GM12891 (cell line): ENCODE measurements around the gene EFCAB12. TPM values are rescaled to one million over a fixed set of nuclear protein-coding genes. Genes with fewer than 3 reads are reported as not detected.
A peak's percentile ranks its signal among the peaks of the same experiment; 100 is the strongest.

Experiments
- DNase-seq: peaks from one replicate; pipeline ENCODE4 v3.0.0; 2011; ENCODE audit warnings: low spot score; ENCODE audit not compliant: insufficient read length
- FAIRE-seq: peaks from 2 replicates; lab custom pipeline; 2011; peaks lifted over from hg19 to GRCh38; lab: Jason Lieb, UNC
- PAX5 ChIP-seq: IDR thresholded peaks from 2 replicates; pipeline ENCODE4 v1.6.1; 2011; ENCODE audit warnings: low read length, moderate library complexity, mild to moderate bottlenecking; ENCODE audit not compliant: insufficient read depth, severe bottlenecking
- POLR2A ChIP-seq: IDR thresholded peaks from 2 replicates; pipeline ENCODE4 v1.6.1; 2011; ENCODE audit warnings: low read depth, low read length, control low read depth
- POLR2AphosphoS5 ChIP-seq: IDR thresholded peaks from 2 replicates; pipeline ENCODE4 v1.6.1; 2011; ENCODE audit warnings: low read depth, low read length, control low read depth
- POU2F2 ChIP-seq: IDR thresholded peaks from 2 replicates; pipeline ENCODE4 v1.6.1; 2011; ENCODE audit warnings: low read depth, mild to moderate bottlenecking, control low read depth, low read length, moderate library complexity
- SPI1 ChIP-seq: IDR thresholded peaks from 2 replicates; pipeline ENCODE4 v1.6.1; 2011; ENCODE audit warnings: low read depth, low read length, control low read depth
- TAF1 ChIP-seq: IDR thresholded peaks from 2 replicates; pipeline ENCODE4 v1.6.1; 2011; ENCODE audit warnings: low read depth, low read length, control low read depth
- polyA plus RNA-seq: library from polyadenylated mRNA; unstranded; fragments of >200 nt; gene quantifications from one replicate; pipeline ENCODE4 v1.2.1, GENCODE V29; 2012; ENCODE audit warnings: low read depth, missing spikeins, inconsistent platforms; ENCODE audit not compliant: missing spikeins

Gene EFCAB12
- 0.13 TPM for polyA plus RNA-seq

DNA sequence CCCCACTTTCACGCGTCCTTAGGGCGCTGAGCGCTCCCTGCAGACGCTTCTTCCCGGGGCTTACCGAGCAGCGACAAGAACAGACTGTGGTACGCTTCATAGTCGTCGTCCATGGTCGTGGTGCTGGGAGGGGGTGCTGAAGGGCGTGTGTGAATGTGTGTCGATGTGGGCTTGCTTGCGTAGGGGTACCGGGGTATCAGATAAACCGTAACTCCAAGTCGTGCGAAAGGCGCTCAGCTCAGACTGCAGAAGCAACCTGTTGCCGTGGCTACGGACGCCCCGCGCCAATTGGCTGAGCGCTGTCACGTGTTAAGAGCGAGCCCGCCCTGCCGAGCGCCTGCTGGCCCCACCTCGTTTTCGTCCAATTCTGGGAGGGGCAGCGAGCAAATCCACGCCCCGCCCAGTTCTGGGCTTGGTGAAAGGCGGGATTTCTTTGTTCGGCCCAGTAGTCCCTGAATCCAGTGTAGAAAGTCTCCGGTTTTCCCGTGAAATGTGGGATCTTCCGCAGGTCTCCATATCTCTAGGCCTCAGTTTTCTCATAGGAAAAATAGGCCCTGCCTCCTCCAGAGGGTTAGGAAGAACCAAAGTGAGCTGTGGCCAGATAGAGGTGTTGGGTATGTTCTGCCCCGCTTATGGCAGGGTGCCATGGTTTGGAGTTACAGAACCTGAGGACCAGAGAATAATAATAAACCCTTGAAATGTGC is at the start of gene EFCAB12:
EFCAB12 (minus strand) TSS at position 261 of the 704 bp plus-strand sequence; CDS start at position 113, 148 bp downstream.
- FAIRE-seq (peak; percentile 93), DNase-seq (peak; percentile 66)
- no peak for TF ChIP-seq PAX5
- TF ChIP-seq POLR2A: peak; percentile 61; the same call in 1 of the 2 replicates
- no peak for TF ChIP-seq SPI1
- TF ChIP-seq POU2F2: peak; percentile 72; the same call in 1 of the 2 replicates
- TF ChIP-seq TAF1: no peak
- peak; percentile 74 for TF ChIP-seq POLR2AphosphoS5

DNA sequence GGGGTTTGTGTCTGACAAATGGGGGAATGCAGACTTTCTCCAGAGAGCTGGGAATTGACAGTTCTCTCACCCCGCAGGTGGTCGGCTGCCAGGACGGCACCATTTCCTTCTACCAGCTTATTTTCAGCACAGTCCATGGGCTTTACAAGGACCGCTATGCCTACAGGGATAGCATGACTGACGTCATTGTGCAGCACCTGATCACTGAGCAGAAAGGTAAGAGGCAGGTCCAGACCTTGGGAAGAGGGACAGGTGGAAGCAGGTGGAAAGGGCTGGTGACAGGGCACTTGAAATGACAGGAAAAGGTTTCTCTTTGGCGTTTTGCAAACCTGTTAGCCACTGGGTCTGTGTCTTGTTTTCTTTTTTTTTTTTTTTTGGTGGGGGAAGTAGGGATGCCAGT is 48.1 kb upstream of the EFCAB12 start:
- no peak for FAIRE-seq
- no peak for TF ChIP-seq POU2F2
- no peak for TF ChIP-seq SPI1
- no peak for TF ChIP-seq PAX5
- no peak for TF ChIP-seq TAF1
- TF ChIP-seq POLR2AphosphoS5: no peak
- no peak for TF ChIP-seq POLR2A
- DNase-seq: no peak

DNA sequence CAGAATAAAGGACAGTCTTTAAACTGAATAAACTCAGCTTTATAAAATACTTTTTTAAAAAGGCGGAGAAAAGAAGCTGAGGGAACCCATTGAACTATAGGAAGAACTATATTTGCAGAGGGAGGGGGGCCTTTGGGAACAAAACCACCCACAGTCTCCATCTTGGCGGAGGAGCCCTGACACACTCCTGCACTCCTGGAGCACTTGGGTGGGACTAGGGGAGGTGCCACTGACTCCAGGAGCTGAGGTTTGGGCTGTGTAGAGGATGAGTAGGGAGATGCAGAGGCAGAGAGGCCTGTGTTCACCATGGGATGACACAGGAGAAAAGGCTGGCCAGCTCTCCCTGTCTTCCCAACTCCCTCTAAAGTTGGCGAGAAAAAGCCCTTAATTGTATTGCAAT is 47.4 kb upstream of the EFCAB12 start:
- TF ChIP-seq POLR2A: no peak
- no peak for TF ChIP-seq SPI1
- no peak for TF ChIP-seq POU2F2
- TF ChIP-seq POLR2AphosphoS5: no peak
- no peak for TF ChIP-seq TAF1
- no peak for TF ChIP-seq PAX5
- no peak for FAIRE-seq
- DNase-seq: no peak

DNA sequence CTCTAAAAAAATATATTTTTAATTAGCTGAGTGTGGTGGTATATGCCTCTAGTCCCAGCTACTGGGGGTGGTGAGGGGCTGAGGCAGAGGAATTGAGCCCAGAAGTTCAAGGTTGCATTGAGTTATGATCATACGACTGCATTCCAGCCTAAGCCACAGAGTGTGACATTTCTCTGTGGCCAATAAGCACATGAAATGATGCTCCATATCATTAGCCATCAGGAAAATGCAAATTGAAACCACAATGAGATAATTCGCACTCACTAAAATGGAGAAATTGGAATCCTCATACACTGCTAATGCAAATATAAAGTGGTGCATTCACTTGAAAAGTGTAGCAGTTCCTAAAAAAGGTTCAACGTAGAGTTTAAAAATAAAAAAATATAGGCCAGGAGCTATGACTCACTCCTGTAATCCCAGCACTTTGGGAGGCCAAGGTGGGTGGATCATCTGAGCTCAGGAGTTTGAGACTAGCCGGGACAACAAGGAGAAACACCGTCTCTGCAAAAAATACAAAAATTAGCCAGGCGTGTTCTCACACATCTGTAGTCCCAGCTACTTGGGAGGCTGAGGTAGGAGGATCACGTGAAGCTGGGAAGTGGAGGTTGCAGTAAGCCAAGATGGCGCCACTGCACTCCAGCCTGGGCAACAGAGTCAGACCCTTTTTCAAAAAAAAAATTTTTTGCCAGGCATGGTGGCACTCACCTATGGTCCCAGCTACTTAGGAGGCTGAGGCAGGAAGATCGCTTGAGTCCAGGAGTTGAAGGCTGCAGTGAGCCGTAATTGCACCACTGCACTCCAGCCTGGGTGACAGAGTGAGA is 46.8 kb upstream of the EFCAB12 start:
- TF ChIP-seq PAX5 (no peak), SPI1 (no peak), POU2F2 (no peak), TAF1 (no peak), POLR2AphosphoS5 (no peak), POLR2A (no peak)
- no peak for FAIRE-seq
- no peak for DNase-seq

DNA sequence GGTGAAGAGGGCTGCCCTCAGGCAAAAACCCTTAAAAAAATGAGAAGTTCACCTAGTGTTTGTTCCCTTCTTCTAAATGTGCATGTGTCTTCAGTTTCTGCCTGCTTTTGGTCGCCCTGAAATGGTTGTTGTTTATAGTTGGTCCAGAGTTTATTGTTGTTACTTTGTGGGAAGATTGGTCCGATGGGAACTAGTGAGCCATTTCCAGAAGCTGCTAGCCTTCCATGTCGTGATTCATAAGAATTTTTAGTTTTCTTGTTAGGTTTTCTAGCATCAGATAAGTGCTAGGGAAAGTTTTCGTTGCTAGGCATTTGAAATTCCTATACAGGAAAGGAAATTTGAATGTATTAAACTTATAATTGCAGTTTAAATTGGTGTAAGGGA is 45.3 kb upstream of the EFCAB12 start:
- no peak for TF ChIP-seq POLR2AphosphoS5
- FAIRE-seq: no peak
- DNase-seq: no peak

DNA sequence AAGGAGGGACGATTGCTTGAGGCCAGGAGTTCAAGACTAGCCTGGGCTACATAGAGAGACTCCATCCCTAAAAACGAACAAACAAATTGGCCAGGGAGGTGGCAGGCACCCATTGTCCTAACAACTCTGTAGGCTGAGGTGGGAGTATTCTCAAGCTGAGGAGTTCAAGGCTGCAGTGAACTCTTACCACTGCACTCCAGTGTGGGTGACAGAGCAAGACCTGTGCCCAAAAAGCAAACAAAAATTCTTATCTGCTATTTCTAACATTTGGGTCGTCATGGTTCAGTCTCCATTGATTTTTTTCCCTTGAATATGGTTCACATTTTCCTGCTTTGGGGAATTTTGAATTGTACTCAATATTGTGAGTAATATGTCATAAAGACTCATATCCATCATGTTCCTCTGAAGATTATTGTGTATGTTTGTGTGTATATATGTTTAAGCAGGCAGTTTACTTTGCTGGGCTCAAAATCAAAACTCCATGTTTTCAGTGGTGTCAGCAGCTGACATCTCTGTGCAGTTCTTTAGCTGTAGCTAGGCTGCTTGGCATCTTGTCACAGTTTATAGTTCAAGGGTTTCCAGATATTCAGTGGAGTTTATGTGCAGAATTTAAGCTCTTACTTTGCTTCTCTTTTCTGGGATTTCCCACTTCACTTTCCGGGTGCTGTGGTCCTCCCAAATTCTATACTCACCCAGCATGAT is 44.8 kb upstream of the EFCAB12 start:
- no peak for DNase-seq
- FAIRE-seq: no peak
- TF ChIP-seq POU2F2: no peak
- TF ChIP-seq PAX5: no peak
- no peak for TF ChIP-seq TAF1
- TF ChIP-seq POLR2A: no peak
- TF ChIP-seq SPI1: no peak
- no peak for TF ChIP-seq POLR2AphosphoS5

DNA sequence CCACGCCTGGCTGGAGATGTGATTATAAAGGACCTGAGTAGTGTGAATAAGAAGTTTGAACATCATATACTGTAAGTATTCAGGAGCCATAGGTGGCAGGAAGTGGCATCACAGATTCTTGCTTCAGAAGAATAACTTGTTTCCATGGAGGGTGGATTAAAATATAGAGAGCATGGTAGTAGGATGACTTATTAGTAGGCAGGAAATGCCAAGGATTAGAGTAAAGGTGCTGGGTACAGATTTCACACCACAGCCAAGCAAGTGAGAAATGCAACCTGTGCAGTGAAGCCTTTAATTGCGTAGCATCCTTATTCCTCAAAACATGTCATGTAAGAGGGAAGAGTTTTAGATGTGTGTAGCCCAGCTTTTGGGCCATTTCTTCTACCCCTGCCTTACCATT is 42.4 kb upstream of the EFCAB12 start:
- DNase-seq (no peak), FAIRE-seq (no peak)
- no peak for TF ChIP-seq POLR2A
- no peak for TF ChIP-seq POU2F2
- no peak for TF ChIP-seq PAX5
- TF ChIP-seq TAF1: no peak

DNA sequence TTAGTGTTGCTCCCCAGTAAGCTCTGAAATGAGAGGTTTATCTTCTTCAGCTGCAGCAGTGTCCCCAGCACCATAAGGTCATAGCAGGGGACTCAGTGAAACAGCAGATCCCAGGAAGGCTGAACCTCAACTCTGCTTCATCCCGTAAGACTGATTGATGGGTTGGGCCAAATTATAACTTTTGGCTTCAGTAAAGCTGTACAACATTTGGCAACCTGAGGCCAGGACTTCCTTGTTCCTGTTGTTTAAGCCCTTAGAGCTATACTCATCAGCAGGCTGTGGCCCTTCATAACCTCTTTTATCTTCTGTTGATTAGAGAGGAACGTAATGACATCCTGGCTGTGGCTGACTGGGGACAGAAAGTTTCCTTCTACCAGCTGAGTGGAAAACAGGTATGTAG is 40.6 kb upstream of the EFCAB12 start:
- no peak for TF ChIP-seq TAF1
- no peak for TF ChIP-seq POU2F2
- no peak for TF ChIP-seq POLR2A
- no peak for TF ChIP-seq SPI1
- no peak for TF ChIP-seq PAX5
- TF ChIP-seq POLR2AphosphoS5: no peak
- FAIRE-seq (peak; percentile 40), DNase-seq (no peak)

DNA sequence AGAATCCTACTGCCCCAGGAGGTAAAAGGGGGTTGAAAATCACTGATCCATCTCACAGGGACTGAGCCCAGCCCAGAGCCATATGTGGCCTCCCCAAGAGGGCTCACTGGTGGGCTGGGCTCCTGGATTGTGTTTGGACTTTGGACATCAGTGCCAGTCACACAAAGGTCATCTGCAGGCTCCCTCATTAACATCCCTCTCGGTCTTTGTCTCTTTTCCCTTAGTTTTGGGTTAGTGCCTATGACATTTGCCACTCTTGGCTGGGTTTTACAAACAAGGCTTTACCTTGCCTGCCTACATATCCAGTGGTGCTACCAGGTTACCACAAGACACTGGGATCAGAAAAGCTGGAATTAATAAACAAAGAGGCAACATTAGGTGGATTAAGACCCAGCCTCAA is 39.5 kb upstream of the EFCAB12 start:
- no peak for FAIRE-seq
- TF ChIP-seq POLR2A: no peak
- no peak for DNase-seq
